ENCODE measurements around the gene RPP14. TPM values are rescaled to one million over a fixed set of nuclear protein-coding genes. Genes with fewer than 3 reads are reported as not detected.

The RPP14 gene
- total RNA-seq, 4 donors from 2014 or later: 9.2 to 25.1 (median 18.8) TPM

DNA sequence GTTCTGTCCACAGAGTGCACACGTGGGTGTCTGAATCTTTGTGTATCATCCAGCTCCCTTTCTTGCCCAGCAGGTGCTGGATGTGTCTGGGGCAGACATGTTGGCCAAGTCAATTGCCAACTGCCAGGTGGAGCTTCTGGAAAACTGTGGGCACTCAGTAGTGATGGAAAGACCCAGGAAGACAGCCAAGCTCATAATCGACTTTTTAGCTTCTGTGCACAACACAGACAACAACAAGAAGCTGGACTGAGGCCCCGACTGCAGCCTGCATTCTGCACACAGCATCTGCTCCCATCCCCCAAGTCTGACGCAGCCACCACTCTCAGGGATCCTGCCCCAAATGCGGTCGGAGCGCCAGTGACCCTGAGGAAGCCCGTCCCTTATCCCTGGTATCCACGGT lies 12.5 kb upstream of the RPP14 start:
- H3K27me3 ChIP-seq: no peaks in the 10 kb centered on the region
- H3K9me3 ChIP-seq: no peaks in the 10 kb centered on the region
- WGBS, 2 donors (ENCODE audit: low coverage in 1 of 2): 77 to 95% methylated on average over 3 to 9 of the region's 9 CpGs
- no peak for DNase-seq
- H3K36me3 ChIP-seq: peaks cover 0 to 4% (median 0%) of the 10 kb centered on the region in 4 donors
- TF ChIP-seq POLR2A (IDR thresholded peaks at IDR 0.05) (no peak), EP300 (IDR thresholded peaks at IDR 0.05; ENCODE audit: low read depth) (no peak), POLR2AphosphoS5 (IDR thresholded peaks at IDR 0.05) (no peak)
- TF ChIP-seq, protein P1, sequence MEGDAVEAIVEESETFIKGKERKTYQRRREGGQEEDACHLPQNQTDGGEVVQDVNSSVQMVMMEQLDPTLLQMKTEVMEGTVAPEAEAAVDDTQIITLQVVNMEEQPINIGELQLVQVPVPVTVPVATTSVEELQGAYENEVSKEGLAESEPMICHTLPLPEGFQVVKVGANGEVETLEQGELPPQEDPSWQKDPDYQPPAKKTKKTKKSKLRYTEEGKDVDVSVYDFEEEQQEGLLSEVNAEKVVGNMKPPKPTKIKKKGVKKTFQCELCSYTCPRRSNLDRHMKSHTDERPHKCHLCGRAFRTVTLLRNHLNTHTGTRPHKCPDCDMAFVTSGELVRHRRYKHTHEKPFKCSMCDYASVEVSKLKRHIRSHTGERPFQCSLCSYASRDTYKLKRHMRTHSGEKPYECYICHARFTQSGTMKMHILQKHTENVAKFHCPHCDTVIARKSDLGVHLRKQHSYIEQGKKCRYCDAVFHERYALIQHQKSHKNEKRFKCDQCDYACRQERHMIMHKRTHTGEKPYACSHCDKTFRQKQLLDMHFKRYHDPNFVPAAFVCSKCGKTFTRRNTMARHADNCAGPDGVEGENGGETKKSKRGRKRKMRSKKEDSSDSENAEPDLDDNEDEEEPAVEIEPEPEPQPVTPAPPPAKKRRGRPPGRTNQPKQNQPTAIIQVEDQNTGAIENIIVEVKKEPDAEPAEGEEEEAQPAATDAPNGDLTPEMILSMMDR (IDR thresholded peaks at IDR 0.05): no peak
- no peaks in the 10 kb centered on the region for H3K4me1 ChIP-seq
- in situ Hi-C loops (cut with MboI; ENCODE audit: low pct_ligation_motif_present in 1 of 4, low pct_unique_long_range_greater_than_20kb in 1 of 4, low sequenced_read_pairs in 3 of 4): loop anchor here in 1 of 4 donors (10.0 kb wide), 1 partner anchor 49 kb away; no protein-coding TSS in a partner anchor
- intact Hi-C loops (cut with DNase I; ENCODE audit: low total_unique reads): no loop called here
- H3K4me3 ChIP-seq: no peak overlapping the region
- H3K27ac ChIP-seq: no peak overlapping the region

DNA sequence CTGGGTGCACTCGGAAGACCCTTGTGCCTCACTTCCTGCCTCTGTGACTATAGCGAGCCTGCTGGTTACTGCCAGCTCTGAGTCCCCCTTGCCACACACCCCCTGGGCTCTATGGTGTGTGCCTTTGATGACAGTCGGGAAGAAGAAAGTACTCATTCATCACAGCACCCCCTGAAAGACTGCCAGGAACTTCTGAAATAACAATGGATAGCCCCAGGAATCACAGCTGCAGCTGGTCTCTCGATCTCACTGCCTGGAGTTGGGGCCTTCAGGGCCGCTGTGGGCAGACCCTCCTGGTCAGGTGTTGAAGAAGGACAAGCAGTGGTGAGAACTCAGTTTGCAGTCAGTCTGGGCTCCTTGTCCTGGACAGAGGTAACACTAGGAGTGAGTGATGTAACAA lies 9.8 kb upstream of the RPP14 start:
- Histone ChIP-seq H3K4me3 (no peak overlapping the region), H3K27me3 (peaks cover 12% of the 10 kb centered on the region), H3K4me1 (no peaks in the 10 kb centered on the region), H3K36me3 (no peaks in the 10 kb centered on the region), H3K9me3 (no peaks in the 10 kb centered on the region), H3K27ac (no peak overlapping the region)
- TF ChIP-seq EP300 (IDR thresholded peaks at IDR 0.05; ENCODE audit: low read depth) (no peak), POLR2A (IDR thresholded peaks at IDR 0.05) (no peak), POLR2AphosphoS5 (IDR thresholded peaks at IDR 0.05) (no peak)
- TF ChIP-seq, protein P1 (IDR thresholded peaks at IDR 0.05): no peak
- no peak for DNase-seq
- intact Hi-C loops (cut with DNase I; ENCODE audit: low total_unique reads): no loop called here
- 71 to 100% methylated on average over 1 to 5 of the region's 5 CpGs for WGBS, 2 donors (ENCODE audit: low coverage in 1 of 2)
- in situ Hi-C loops (cut with MboI; ENCODE audit: low pct_ligation_motif_present in 1 of 4, low pct_unique_long_range_greater_than_20kb in 1 of 4, low sequenced_read_pairs in 3 of 4): loop anchor here in 2 of 4 donors (5.0 to 10.0 kb wide), 2 partner anchors 51 to 114 kb away; no protein-coding TSS in a partner anchor

DNA sequence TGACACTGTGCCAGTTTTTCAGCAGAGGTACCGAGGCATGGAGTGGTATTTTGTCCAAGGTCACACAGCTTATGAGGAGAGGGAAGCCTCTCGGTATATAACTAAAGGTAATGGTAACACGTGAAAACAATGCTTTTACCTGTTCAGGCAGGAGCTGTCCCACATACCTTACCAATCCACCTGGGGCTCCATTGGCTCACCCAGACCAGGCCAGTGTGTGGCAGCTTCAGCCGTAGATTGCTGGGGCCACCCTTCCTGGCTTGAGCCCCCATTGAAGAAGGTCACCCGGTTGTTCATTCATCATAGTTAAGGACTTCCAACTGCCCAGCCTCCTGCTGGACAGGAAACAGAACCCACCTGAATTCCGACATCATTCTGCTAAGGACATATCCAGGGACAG lies 9.2 kb upstream of the RPP14 start:
- no peak for DNase-seq
- in situ Hi-C loops (cut with MboI; ENCODE audit: low pct_ligation_motif_present in 1 of 4, low pct_unique_long_range_greater_than_20kb in 1 of 4, low sequenced_read_pairs in 3 of 4): loop anchor here in 2 of 4 donors (5.0 to 10.0 kb wide), 2 partner anchors 52 to 115 kb away; no protein-coding TSS in a partner anchor
- intact Hi-C loops (cut with DNase I; ENCODE audit: low total_unique reads): no loop called here
- no peaks in the 10 kb centered on the region for H3K36me3 ChIP-seq
- H3K27ac ChIP-seq: no peak overlapping the region
- WGBS, 2 donors (ENCODE audit: low coverage in 1 of 2): 81% methylated on average over 6 of the region's 6 CpGs; no CpG with 5 or more reads in 1 of the 2 donors
- no peaks in the 10 kb centered on the region for H3K4me1 ChIP-seq
- no peaks in the 10 kb centered on the region for H3K9me3 ChIP-seq
- H3K27me3 ChIP-seq: peaks cover 15% of the 10 kb centered on the region
- TF ChIP-seq, protein P1 (IDR thresholded peaks at IDR 0.05): no peak
- TF ChIP-seq POLR2AphosphoS5 (IDR thresholded peaks at IDR 0.05) (no peak), POLR2A (IDR thresholded peaks at IDR 0.05) (no peak), EP300 (IDR thresholded peaks at IDR 0.05; ENCODE audit: low read depth) (no peak)
- no peak overlapping the region for H3K4me3 ChIP-seq

DNA sequence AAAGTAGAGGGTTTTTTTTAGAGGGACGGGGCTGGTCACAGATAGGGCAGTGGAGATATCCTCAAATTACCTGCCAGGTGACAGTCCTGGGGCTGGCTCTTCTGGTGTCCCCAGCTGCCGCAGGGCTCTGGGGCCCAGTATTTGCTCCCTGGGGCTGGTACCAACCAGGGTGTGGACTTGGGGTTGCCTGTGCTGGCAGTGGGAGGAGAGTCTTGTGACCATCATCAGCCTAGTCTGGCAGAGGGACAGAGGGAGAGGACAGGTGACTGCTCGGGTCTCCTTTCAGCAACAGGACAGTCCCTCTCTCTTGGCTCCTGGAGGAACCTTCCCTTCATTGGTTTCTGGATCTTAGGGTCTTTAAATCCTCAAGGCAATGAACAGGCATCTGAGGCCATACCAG lies 7.9 kb upstream of the RPP14 start:
- no peaks in the 10 kb centered on the region for H3K9me3 ChIP-seq
- in situ Hi-C loops (cut with MboI; ENCODE audit: low pct_ligation_motif_present in 1 of 4, low pct_unique_long_range_greater_than_20kb in 1 of 4, low sequenced_read_pairs in 3 of 4): loop anchor here in 2 of 4 donors (5.0 to 10.0 kb wide), 2 partner anchors 53 to 116 kb away; no protein-coding TSS in a partner anchor
- TF ChIP-seq, protein P1 (IDR thresholded peaks at IDR 0.05): no peak
- no peak for TF ChIP-seq EP300 (IDR thresholded peaks at IDR 0.05; ENCODE audit: low read depth)
- TF ChIP-seq POLR2AphosphoS5 (IDR thresholded peaks at IDR 0.05): no peak
- no peak for TF ChIP-seq POLR2A (IDR thresholded peaks at IDR 0.05)
- DNase-seq: no peak
- intact Hi-C loops (cut with DNase I; ENCODE audit: low total_unique reads): no loop called here
- peaks cover 20% of the 10 kb centered on the region for H3K27me3 ChIP-seq
- no peak overlapping the region for H3K4me3 ChIP-seq
- H3K4me1 ChIP-seq: no peaks in the 10 kb centered on the region
- no peaks in the 10 kb centered on the region for H3K36me3 ChIP-seq
- no peak overlapping the region for H3K27ac ChIP-seq
- 59% methylated on average over 3 of the region's 3 CpGs; no CpG with 5 or more reads in 1 of the 2 donors for WGBS, 2 donors (ENCODE audit: low coverage in 1 of 2)
